Smooth muscle cell of the brain vasculature (primary cell): ENCODE data around the gene EIF3J.
A peak's percentile ranks its signal among the peaks of the same experiment; 100 is the strongest.
"Not testable (repeated sequence)": the region's sequence is repeated elsewhere in the genome, so short reads cannot be mapped to it uniquely, and the experiment has no call there.

Experiments
- DNase-seq: peaks from one replicate; pipeline ENCODE4 v3.0.0-alpha.2; 2012; ENCODE audit warnings: low read depth, low spot score

The EIF3J gene, protein sequence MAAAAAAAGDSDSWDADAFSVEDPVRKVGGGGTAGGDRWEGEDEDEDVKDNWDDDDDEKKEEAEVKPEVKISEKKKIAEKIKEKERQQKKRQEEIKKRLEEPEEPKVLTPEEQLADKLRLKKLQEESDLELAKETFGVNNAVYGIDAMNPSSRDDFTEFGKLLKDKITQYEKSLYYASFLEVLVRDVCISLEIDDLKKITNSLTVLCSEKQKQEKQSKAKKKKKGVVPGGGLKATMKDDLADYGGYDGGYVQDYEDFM

DNA sequence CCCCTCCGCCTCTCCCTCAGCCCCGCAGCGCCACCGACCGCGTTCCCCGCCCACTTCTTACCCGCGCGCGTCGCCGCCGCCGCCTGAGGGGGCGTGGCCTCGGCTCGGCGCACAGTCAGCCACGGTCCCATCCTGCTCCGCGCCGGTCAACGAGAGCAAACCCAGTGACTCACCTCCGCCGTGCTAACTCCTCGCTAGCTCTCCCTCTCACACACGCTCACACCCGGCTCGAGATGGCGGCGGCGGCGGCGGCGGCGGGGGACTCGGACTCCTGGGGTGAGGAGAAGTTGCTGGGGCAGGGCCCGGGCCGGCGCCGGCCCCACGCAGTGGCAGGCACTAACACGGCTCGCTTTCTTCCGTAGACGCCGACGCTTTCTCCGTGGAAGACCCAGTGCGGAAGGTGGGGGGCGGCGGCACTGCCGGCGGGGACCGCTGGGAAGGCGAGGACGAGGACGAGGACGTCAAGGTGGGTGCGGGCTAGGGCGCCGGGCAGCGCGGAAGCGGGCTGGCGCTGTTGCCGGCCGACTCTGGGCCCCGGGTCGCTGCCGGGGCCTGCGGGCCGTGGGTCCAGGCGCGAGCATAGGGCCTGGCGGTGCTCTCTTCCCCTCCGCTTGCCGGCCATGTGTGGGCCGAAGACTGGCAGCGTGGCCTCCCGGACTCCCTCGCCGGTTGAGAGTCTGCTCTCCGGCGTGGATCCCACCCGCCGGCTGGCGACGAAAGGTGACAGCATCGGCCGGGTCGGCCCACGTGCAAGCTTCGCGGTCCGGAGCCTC is at the start of gene EIF3J:
Gene EIF3J, plus strand, starts transcription at position 186 of the 773 bp plus-strand sequence. Its CDS starts 48 bp downstream, at position 234.
- DNase-seq: peak; percentile 91

DNA sequence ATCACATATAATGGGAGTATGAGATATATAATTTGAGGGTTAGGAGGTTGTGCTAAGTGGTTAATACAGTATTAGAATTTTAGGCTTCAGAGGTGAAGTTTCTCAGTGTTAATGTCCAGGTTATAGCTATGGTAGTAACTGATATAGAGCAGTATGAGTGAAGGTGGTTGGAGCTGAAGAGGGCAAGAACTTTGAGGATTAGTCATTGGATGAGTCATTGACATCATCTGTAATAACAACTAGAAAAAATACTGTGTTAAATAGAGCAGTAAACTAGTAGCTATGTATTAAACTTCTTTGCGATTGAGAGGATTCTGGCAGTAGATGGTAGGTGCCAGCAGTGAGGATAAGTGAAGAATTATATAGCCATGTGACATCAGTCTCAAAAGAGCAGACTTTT is 47.5 kb upstream of the EIF3J start:
- peak; percentile 70 for DNase-seq

DNA sequence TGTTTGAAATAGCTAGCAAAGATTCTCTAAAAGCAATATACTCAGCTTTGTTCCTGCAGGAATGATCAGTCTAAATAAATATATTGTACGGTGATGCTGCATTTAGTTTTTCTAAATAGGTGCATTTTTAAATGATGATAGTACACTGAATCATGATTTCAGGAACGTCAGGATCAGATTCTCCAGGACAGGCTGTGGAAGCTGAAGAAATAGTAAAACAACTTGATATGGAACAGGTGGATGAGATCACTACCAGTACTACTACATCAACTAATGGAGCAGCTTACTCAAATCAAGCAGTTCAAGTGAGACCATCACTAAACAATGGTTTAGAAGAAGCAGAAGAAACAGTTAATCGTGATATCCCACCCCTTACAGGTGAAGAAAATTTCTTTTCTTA is 46.3 kb upstream of the EIF3J start:
- no peak for DNase-seq

DNA sequence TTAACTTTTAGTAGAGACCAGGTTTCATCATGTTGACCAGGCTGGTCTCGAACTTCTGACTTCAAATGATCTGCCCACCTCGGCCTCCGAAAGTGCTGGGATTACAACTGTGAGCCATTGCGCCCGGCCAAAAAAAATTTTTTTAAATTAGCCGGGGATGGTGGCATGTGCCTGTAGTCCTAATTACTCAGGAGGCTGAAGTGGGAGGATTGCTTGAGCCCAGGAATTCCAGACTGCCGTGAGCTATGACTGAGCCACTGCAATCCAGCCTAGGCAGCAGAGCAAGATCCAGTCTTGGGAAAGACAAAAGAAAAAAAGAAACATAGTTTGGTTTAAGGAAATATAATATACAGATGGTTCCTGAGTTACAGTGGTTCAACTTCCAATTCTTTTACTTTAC is 44.9 kb upstream of the EIF3J start:
- no peak for DNase-seq

DNA sequence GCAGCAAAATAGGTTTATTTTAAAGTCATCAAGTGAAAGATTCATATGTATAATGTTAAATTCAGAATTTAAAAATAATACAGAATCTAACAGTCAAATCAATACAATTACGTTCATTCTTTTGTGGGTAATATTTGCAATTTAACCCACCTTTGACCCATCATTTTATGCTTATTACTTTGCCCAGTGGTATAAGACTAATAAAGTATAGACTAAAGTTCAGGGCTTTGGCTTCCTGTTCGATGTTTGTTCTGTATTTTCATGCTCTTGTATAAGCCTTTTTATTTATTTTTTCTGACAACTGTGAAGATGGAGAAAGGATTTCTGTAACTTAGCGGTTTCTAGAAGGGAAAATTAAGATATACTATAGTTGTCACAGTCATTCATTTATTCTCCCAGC is 44.3 kb upstream of the EIF3J start:
- DNase-seq: no peak

DNA sequence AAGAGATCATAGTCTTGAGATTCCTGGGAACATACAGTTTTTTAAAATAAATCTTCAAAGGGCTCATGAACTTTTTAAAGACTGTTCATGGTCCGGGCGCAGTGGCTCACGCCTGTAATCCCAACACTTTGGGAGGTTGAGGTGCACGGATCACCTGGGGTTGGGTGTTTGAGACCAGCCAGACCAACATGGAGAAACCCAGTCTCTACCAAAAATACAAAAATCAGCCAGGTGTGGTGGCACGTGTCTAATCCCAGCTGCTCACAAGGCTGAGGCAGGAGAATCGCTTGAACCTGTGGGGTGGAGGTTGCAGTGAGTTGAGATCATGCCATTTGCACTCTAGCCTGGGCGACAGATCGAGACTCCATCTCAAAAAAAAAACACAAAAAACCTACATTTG is 41.4 kb upstream of the EIF3J start:
- DNase-seq: no peak

DNA sequence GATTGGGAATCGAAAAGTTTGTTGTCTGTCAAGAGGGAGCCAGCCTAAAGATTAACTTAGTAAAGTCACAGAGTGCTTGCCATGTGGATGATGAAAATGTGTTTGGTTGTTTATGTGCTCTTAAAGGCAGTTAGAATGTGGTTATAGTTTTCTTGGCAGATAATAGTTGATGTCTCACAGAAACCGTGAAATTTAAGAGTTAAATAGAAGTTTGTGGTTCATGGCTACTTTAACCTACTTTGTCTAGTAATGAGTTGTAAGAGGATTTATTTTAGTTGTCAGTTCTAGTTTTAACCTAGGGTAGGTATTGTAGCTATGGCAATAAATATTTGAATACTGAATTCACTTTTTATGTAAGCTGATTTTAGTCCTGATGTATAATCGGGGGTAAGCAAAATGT is 36.4 kb upstream of the EIF3J start:
- no peak for DNase-seq

DNA sequence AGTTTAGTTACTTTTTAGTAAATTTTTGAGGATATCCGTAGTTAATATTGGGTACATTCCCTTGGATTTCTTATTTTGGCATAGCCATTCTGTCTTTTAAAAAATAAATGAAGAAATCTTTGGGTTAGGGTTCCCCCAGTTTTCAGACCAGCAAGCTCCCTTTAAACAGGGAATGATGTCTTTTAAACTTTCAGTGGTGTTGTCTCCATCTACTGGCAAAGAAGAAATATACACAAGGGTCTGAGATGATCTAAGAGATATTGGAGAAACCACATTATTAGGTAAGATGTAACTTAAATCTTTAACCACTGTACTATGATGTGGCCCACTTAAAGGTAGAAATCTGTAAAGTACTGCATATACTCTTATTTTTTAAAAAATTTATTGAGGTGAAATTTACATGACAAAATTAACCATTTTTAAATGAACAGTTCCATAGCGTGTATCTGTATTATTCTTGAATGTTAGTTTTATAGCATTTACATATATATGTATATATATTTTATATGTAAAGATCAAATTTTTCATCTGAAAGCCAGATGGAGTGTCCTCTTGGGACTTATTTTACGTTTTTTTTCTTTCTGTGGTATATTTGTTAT is 35.1 kb upstream of the EIF3J start:
- peak; percentile 9 for DNase-seq

DNA sequence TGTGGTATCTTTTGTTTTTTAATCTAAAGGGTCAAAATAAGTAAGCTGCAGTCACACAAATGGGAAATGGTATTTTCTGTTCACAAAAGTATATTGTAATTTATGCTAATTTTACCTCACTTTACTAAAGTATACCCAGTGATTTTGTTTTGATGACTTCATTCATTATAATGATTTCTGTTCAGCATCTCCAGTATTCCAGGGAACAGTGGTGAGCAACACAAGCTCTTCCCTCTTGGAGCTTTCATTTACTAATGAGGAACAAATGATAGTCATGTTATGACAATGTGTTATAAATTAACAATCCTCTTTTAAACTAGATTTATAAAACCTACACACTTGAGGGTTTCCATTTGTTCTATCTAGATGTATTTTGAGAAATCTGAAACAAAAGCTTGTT is 20.5 kb upstream of the EIF3J start:
- no peak for DNase-seq

DNA sequence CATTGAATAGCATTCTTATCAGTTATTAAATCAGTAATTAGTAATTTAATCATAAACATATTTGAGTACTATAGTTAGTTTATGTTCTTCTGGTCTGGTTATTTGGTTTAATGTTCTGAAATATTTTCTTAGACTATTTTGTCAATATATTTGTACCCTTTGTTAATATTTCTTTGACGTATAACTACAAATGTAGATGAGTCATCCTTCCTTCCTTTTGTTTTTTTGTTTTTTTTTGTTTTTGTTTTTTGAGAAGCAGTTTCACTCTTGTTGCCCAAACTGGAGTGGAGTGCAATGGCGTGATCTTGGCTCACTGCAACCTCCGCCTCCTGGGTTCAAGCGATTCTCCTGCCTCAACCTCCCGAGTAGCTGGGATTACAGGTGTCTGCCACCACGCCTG is 17.4 kb upstream of the EIF3J start:
- no peak for DNase-seq

DNA sequence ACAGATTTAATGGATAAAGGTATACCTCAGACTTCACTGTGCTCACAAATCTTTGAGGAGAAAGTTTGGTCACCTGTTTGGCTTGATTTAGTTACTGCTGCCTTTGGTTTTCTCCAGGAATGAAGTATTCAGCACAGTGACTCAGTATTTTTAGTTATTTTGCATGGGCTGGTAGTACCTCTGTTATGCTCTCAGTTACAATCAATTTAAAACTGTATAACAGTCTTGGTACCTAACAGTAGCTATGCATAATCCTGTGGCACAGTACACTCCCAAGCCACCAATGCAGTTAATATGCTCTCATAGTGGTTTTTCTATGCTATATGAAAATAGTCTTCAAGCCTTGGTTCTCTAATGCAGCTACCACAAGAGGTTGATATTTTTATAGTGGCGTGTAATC is 11.9 kb upstream of the EIF3J start:
- no peak for DNase-seq

DNA sequence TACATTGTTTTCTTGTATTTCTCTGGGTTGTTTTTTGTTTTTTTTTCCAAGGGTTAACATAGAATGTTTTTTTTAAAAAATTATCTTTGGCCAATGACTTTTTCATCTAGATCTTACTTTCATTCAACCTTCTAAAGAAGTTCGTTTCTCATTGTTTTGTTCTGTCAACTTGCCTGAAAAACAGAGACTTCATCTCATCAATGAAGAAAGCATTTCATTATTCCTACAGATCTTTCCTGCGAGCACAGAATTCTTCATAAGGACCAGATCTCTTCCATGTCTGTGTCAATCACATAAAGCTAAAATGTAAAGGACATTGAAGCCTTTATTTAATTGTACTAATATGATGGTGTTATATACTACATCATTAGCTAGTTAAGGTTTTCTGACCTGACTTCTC is 9.7 kb upstream of the EIF3J start:
- DNase-seq: no peak

DNA sequence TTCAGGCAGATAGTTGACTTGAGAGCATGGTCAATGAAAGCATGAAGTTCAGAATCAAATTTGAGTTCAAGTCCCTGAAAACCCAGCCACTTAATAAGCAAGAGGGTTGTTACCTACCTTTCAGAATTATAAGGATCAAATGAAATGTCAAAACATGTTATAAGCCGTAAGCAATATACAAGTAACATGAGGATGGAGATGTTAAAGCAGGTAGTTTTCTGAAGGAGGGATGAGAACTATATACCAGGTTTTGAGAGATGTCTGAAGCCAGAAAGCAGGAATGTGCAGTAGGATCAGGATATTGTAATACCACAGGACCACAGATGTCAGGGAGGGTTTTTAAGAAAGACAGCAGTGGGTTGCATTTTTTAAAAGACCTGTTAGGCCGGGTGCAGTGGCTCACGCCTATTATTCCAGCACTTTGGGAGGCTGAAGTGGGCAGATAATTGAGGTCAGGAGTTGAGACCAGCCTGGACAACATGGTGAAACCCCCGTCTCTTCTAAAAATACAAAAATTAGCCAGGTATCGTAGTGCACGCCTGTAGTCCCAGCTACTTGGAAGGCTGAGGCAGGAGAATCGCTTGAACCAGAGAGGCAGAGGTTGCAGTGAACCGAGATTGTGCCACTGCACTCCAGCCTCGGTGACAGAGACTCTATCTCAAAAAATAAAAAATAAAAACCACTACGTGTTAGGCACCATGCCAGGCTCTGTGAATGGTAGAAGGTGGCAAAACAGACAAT is 6.9 kb upstream of the EIF3J start:
- DNase-seq: no peak

DNA sequence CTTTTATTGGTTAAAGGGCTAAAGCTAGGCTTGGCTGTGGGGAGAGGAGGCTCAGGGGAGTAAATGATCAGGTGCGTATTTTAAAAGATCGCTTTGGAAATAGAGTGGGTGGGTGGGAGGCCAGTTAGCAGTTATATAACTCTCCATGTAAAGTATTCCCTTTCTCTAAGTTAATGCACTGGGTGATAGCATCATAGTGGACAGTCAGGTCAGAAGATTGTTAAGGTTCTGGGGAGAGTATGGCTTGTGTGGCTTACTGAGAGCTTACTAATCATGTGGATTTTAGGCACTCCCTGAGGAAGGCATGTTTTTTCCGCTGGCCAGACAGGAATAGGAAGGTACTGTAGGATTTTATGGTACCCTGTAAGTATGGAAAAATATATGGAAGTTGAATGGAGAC is 6.3 kb upstream of the EIF3J start:
- DNase-seq: no peak

DNA sequence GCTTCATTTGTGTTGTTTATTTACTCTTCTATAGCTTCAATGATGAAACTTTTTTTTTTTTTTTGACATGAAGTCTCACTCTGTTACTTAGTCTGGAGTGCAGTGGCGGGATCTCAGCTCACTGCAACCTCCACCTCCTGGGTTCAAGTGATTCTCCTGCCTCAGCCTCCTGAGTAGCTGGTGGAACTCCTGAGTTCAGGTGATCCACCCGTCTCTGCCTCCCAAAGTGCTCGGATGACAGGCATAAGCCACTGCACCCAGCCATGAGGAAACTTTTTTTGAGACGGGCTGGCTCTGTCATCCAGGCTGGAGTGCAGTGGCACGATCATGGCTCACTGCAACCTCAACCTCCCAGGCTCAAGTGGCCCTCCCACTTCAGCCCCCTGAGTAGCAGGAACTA is 4.7 kb upstream of the EIF3J start:
- DNase-seq: not testable (repeated sequence)

DNA sequence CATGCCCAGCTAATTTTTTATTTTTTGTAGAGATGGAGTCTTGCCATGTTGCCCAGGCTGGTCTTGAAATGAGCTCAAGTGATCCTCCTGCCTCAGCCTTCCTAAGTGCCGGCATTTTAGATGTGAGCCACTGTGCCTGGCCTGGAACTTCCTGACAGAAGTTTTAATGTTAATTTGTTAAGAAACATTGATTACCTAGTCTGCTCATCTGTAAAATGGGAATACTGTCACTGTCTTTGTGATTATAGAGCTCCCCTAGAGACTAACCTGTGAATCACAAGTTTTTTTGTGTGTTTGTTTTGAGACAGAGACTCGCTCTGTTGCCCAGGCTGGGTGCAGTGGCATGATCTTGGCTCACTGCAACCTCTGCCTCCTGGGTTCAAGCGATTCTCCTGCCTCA is 4.3 kb upstream of the EIF3J start:
- DNase-seq: no peak

DNA sequence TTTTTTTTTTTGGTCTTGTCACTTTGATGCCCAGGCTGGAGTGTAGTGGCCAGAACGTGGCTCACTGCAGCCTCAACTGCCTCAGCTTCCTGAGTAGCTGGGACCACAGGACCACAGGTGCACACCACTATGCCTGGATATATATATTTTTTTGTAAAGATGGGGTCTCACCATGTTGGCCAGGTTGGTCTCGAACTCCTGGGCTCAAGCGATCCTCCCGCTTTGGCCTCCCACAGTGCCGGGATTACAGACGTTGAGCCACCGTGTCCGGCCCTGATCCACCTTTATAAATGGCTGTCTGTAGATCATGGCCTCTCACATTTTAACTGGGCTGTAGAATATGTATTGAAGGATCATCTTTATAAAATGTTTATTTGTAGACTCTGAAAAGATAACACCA is 1.9 kb upstream of the EIF3J start:
- no peak for DNase-seq

DNA sequence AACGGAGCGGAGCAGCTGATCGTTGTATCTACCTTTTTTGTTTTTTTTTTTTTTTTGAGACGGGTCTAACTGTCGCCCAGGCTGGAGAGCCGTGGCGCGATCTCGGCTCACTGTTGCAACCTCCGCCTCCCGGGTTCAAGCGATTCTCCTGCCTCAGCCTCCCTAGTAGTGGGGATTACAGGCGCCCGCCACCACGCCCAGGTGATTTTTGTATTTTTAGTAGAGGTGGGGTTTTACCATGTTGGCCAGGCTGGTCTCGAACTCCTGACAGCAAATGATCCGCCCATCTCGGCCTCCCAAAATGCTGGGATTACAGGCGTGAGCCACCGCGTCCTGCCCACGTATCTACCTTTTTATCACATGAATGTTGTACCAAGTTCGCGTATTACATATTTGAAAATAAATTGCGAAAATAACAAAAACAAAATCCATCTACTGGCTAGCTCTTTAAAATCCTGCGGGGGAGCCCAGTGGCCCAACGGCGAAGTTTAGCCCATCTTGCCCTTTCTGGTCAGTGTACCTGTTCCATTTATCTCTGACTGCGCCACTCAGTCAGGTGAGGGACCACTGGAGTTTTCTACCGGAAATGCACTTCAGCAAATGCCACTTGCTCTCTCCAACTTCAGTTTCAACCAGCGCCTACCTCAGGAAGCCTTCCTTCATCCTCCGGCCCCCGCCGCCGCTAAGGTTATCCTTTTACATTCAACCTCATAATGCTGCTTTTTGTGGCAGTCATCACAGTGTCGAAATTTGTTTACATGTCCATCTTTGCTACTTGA is 1.2 kb upstream of the EIF3J start:
- DNase-seq: no peak

DNA sequence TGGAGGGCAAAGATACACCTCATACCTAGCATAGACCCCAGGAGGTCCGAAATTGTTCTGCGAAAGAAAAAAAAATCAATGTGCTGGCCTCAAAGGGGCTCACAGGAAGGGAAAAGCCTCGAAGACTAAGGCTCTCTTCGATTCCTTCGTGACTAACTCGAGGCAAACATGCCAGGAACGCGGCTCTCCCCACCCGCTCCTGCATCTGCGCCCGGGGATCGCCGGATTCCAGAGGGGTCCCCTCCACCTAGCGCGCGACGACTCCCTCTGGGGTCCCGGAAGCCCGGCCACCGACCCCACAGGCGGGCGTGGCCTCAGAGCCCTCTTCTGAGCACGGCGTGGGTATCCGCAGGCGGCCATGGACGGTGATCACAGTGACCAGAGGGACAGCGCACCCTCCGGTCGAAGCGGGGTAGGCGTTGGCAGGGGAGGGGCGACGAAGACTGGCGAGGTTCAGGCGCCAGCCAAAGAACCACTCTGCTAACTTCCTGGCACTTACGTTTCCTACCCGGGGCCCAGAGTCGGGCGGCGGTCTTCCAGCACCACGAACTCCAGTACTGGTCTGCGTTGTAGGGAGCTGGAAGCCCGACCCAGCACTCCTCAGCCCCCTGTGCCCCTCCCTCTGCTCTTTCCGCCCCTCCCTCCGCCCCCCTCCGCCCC is 515 bp upstream of the EIF3J start:
- no peak for DNase-seq

DNA sequence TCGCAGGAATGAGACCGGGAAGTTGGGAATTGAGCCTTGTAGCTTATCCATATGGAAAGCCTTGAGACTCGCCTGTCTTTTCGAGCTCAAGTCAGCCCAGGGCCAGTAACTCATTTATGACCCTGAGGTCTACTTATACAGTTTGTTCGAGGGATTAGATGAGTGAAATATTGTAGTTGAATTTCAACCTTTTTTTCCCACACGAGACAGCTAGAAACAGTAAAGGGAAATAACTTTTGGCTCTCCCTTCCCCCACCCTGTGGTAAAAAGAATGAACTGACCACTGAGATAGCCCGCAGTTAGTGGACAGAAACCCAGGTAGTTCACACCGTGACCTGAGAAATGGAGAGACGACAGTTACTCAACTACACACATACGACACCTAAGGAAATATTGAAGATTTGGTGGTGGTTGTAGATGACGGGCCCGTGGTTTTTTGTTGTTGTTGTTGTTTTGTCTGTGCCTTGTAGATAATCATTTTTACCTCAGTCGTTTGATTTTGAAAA is 841 bp downstream of the EIF3J start:
- DNase-seq: no peak
